HG02970 (cell line): ENCODE data around the gene FURIN.
"Not testable (repeated sequence)": the region's sequence is repeated elsewhere in the genome, so short reads cannot be mapped to it uniquely, and the experiment has no call there.

Experiments
- ATAC-seq: cut with Tn5 transposase; IDR thresholded peaks from one replicate; pipeline ENCODE4 v1.9.1; 2021; ENCODE audit warnings: mild to moderate bottlenecking, moderate library complexity, moderate number of reproducible peaks; ENCODE audit not compliant: unreplicated experiment, low FRiP score

FURIN gene

DNA sequence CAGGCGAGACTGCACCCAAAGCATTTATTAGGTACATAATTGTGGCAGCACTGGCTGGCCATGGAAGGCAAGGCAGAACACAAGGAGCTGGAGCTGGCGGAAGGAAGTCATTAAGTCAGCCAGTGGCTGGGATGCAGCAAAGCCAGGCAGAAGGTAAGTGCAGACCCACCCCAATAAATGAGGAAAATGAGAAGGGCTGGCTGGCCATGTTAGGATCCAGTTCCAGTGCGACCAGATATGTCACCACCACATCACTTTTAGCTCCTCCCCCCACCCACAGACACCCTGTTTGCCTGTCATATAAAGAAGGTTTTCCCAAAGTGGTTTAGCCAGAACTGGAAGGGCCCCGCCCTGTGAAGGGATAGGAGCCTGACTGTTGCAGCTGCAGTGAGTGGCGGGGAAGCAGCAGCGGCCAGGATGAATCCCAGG lies at the start of gene FURIN:
Gene FURIN, plus strand, starts transcription at position 328 of the 429 bp plus-strand sequence. CDS start 7,153 bp downstream, outside the sequence.
- ATAC-seq: no peak

DNA sequence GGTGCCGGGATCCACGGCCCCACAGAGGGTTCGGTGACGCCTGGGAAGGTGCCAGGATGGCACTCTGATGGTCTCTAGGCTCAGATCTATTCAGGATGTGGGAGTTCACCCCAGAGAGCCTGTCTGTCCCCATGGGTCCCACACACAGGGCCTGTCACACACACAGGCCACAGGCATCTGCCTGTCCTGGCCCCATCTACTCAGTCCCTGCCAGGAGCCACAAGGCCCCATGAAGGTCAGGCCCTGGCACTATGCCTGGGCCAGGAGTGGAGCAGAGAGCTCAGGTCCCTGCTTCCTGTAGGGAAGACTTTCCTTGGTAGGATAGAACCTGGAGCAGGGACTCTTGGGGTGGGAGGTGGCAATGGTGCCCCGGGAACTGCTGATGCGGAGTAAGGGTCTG lies 49.0 kb upstream of the FURIN start:
- ATAC-seq: no peak

DNA sequence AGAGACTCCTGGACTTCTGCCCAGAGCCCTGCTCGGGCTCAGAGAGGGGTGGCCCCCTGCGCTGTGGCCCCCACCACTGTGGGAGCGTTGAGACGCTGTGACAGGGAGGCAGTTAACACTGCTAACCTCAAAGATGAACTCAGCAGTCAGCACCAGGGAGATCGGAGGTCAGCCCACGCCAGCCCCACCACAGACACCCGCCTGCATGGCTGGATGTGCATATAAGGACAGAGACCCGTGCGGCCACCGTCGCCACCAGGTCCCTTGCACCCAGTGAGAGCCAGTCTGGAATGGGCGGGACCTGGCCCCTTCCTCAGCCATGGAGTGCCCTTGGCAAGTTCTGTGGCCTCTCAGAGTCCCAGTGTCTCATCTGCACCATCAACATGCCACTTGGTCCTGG lies 48.5 kb upstream of the FURIN start:
- ATAC-seq: no peak

DNA sequence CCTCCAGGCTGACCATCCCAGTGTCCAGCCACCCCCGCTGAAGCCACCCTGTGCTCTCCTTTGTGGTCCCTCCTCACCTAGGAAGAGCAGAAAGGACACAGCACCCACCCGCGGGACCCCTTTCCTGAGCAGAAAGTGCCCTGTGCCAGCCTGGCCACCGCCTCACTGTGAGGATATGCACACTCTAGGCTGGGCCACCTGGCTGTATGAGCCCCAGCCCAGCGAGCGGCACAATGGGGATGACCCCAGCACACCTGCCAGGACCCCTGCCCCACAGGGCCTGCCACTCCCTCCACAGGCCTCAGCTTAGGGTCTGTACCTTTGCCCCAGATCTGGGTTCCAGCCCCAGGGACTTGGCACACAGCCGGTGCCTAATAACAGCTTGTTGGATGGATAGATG lies 47.9 kb upstream of the FURIN start:
- no peak for ATAC-seq

DNA sequence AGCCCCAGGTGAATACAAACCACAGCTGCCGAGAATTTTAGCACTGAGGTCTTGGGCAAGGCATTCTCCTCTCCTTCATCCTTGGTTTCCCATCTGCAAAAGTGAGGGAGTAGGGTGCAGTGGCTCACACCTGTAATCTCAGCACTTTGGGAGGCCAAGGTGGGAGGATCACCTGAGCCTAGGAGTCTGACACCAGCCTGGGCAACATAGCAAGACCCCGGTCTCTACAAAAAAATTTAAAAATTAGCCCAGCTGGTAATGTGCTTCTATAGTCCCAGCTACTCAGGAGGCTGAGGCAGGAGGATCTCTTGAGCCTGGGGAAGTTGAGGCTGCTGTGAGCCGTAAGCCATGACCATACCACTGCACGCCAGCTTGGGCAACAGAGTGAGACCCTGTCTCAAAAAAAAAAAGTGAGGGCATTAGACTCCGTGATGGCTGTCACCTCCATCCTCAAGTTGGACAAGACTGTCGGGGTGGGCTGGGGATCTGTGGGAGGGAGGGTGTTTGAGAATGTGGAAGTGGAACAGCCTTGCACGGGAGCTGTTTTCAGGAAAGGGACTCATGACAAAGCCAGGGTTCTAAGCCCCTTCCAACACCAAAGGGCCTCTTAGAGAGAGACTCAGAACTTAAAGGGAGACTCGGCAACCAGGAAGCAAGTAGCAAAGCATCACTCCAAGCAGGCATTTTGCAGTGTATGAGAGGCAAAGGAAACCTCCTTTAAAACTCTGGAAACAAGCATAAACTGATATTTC lies 46.0 kb upstream of the FURIN start:
- ATAC-seq: no peak

DNA sequence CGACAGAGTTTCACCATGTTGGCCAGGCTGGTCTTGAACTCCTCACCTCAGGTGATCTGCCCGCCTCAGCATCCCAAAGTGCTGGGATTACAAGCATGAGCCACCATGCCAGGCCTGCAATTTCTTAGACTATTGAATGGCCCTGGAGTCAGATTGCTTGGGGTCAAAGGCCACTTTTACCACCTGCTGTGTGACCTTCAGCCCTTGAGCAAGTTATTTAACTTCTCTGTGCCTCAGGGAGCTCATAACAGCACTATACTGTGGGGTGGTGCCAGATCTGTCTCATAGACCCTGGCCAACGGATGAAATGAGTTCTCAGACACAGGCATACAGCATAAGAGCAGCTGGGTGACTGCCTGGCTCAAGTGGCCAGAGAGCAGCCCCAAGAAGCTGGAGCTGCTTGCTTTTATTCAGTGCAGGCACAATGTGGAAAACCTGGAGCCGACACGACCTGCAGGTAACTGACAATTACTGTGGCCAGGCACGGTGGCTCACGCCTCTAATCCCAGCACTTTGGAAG lies 44.9 kb upstream of the FURIN start:
- ATAC-seq: no peak

DNA sequence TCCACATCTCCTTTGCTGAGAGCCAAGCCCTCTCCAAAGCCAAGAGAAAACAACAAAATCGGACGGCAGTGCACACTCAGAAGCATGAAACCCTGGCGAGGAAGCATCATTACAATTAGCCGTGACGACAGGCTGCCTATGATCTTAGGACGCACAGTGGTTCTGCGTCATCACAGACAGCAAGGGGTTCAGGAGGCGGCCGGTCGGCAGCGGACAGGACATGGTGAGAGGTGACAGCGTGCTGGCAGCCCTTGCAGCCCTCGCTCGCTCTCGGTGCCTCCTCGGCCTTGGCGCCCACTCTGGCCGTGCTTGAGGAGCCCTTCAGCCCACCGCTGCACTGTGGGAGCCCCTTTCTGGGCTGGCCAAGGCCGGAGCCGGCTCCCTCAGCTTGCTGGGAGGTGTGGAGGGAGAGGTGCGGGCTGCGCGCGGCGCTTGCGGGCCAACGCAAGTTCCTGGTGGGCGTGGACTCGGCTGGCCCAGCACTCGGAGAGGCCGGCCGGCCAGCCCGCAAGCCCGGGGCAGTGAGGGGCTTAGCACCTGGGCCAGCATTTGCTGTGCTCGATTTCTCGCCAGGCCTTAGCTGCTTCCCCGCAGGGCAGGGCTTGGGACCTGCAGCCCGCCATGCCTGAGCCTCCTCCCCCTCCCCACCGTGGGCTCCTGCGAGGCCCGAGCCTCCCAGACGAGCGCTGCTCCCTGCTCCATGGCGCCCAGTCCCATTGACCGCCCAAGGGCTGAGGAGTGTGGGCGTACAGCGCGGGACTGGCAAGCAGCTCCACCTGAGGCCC lies 43.1 kb upstream of the FURIN start:
- ATAC-seq: not testable (repeated sequence)

DNA sequence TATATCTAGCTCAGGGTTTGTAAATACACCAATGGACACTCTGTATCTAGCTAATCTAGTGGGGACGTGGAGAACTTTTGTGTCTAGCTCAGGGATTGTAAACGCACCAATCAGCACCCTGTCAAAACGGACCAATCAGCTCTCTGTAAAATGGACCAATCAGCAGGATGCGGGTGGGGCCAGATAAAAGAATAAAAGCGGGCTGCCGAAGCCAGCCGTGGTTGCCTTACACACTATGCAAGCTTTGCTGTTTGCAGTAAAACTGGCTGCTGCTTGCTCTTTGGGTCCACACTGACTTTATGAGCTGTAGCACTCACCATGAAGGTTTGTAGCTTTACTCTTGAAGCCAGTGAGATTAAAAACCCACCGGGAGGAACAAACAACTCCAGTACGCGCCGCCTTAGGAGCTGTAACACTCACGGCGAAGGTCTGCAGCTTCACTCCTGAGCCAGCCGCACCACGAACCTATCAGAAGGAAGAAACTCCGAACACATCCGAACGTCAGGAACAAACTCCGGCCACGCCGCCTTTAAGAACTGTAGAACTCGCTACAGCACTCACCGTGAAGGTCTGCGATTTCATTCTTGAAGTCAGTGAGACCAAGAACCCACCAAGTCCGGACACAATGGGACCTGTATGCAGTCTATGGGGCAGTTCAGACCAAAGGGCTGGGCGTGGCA lies 42.0 kb upstream of the FURIN start:
- ATAC-seq: not testable (repeated sequence)

DNA sequence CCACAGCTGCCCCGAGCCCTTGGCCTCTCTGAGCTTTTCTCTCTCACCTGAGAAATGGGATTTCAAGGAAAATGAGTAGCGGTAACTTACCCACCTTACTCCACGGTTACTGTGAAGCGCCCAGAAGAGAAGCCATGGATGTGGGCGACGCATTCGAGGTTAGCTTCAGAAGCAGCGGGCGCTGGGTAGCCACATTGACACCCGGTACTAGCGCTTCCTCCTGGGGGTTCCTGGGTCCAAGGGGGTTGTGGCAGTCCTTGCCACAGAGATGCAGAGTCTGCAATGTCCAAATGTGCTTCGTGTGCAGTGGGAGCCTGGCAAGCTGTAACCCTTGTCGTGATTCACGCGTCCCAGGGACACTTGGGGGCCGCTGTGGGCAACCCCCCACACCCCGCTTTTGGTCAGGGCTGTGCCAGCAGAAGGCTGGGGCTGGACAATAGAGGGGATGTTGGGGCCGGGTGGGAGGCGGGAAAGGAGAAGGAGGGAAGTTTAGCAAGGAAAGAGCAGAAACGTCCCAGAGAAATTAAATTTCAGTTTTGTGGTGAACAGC lies 41.4 kb upstream of the FURIN start:
- no peak for ATAC-seq

DNA sequence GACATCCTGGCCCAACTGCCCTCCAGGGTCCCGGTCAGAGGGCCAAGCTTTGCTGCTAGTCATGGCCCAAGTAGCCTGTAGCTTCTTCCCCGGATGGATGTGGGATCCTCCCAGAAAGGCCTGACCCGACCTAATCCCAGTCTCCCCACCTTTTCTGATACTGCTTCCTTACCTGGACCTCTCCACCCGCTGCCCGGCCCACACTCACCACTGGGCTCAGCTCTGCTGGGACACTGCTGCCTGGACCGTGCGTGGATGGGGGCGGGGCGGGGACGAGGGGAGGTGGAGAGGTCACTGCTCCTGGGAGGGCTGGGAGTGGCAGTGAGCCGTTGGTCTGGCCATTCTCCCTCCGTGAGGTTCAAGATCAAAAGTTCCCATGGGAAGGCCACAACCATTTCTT lies 40.3 kb upstream of the FURIN start:
- ATAC-seq: no peak

DNA sequence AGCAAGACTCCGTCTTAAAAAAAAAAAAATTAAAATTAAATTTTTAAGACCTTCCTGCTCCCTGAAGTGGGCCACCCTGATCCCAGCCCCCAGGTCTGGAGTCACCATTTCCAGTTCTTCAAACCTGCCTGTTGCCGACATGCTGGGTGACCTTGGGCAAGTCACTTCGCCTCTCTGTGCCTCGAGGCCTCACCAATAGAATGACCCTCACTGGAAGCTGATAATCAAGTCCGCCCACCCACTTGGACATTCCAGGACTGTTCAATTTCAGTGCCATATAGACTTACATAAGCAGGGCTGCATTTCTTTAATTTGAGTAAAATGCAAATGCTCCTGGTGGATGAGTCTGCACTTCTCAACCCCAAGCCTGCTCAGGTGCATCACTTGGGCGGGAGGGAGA lies 39.3 kb upstream of the FURIN start:
- ATAC-seq: no peak

DNA sequence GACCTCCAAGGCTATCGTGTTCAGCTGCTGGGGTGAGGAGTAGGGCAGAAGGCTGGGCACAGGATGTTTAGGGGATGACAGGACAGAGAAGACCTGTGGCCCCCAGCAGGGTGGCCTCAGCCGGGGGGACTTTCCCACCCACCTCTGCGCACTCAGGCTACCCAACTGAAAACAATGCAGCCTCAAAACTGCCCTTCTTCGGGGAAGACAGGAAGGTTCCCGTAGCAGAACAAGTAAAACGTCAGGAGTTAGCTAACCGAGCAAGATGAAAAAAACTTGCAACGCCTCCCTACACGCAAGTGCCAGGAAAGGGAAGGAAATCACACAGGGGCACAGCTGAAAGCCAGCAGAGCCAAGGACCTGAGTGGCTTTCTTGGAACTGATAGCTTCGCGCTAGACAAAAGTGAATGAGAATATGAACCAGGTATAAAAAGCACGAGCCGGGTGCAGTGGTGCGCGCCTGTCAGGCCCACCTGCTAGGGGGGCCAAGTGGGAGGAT lies 38.4 kb upstream of the FURIN start:
- no peak for ATAC-seq

DNA sequence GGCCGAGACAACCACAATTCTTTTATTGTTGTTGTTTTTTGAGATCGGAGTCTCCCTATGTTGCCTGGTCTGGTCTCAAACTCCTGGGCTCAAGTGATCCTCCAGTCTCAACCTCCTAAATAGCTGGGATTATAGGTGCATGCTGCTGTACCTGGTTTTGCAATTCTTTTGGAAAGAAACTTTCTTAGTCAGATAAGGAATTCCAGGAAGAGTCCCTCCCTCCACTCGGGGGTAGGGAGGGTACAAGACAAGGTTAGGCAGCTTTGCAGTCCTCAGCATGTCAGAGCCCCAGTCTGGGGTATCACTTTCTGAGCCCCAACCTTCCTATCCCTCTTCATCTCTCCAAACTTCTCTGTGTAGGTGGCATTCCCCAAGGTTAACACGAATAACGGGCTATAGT lies 33.8 kb upstream of the FURIN start:
- ATAC-seq: no peak

DNA sequence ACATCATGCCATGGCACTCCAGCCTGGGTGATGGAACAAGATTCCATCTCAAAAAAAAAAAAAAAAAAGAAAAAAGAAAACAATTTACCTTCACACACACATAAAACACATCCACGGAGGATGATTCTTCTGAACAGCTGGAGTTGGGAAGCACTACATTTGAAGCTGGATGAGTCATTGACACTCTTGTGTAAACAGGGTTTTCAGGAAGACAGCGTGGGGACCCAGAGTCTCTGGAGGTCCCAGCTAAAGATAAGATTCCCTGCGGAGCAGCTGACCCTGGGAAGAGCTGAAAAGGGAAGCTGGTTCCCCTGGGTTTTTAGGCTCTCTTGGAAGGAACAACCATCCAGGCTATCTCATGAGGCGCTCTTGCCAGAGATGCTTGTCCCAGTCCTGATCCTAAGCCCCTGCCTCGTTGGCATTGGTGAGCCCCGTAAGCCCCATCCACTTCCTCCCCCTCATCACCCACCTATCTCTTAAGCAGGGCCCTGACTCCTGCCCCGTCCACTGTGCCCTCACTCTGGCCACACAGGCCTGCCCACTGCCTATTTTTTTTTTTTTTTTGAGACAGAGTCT lies 32.0 kb upstream of the FURIN start:
- ATAC-seq: no peak

DNA sequence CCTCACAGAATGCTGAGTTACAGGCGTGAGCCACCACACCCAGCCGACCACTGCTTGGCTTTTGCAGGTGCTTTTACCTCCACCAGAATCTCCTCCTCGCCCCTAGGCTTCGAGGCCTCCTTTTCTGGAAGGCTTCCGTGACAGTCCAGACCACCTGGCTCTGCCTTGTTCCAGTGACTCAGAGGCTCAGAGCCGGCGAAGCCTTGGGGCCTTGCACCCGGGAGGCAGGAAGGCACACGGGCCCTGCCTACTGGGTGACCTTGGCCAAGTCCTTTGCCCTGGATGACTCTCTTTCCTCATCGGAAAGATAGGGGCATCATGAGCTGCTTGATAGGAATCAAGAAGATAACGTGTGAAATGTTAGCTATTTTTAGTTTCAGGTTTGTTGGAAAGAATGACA lies 31.3 kb upstream of the FURIN start:
- no peak for ATAC-seq

DNA sequence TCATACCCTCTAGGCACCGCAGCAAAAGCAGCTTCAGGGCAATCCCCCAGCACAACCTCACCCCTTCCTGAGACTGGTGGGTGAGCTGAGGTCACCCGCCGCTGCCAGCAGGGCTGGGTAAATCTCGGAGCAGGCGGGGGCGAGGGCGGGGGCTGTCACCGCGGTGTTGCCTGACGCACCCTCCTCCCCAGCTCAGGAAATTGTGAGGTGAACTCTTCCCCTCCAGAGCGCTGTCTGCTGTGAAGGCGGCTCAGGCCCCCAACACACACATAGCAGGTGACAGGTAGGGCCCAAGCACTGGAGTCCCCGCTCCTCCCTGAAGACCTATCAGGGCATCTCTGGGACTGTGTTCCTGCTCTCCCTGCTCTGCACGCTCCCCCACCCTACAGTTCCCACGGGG lies 30.2 kb upstream of the FURIN start:
- ATAC-seq: no peak

DNA sequence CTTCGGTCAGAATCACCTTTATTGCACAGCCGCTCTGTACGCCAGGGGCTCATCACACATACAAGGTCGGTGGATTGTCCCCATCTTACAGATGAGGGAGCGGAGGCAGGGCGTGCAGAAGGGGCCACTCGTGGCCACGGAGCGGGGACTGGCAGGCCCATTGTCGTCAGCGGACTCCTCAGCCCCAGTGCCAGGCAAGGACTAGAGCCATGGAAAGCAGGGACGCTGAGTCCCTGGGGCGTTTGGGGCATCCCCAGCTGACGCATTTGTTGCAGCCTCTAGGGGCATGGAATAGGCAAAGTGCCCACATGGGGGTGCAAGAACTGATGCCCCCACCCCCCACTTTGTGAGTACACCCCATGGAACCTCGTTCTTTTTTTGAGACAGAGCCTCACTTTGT lies 29.8 kb upstream of the FURIN start:
- no peak for ATAC-seq

DNA sequence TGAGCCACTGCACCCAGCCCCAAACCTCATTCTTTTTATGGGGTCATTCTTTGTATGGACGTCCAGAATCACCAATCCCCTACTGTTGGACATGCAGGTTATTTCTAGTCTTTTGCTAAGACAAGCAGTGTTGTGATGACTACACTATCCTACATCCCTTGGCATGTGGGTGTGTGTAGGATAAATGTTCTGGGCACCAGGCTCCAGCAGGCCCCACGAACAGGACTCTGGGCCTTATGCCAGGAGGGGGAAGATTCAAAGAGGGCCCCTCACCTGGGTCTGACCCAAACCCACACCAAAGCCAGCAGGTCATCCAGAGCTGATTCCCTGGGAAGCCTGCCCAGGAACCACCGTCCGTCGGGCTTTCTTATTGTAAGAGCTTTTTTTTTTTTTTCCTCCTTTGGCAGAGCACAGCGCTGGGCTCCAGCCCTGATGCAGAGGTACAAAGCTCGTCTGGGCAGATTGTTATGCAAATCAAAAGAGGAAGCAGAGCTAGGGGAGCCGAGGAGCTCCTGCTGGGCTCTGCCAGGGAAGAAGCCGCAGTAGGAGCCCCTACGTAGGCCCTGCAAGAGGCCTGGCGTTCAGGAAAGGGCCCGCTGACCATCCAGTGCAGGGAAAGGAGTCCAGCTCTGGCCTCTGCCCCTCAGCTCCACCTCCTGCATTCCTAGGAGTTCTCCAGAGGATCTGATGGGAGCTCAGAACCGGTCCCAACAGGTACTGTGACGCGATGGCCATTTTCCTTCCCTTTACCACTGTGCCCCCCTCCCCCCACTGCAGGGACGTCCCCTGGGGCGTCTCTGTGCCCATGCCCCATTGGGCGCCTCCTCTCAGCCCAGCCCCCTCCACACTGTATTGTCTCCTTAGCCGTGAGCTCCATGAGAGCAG lies 29.0 kb upstream of the FURIN start:
- ATAC-seq: no peak

DNA sequence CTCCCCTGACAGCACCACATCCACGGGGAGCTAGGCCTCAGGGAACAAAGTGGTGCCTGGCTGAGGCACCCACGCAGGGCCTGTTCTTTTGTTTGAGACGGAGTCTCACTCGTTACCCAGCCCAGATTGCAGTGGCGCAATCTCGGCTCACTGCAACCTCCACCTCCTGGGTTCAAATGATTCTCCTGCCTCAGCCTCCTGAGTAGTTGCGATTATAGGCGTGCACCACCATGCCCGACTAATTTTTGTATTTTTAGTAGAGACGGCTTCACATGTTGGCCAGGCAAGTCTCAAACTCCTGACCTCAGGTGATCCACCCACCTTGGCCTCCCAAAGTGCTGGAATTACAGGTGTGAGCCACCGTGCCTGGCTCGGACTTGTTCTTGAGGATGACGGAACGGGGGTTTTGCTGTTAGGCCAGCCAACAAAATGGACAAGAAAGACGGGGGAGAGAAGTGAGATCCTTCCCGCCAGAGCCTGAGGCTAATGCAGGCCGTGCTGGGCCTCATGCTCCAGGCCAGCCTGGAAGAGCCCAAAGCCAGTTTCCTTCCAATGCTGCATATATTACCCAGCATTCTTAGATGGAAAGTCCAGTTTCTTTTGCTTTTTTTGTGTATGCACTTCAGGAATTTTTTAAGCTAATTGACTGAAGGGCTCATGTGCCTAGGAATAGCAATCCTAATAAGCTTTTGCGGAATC lies 28.1 kb upstream of the FURIN start:
- ATAC-seq: no peak
